Astrocyte (in vitro differentiated cells and primary cell): ENCODE data around the gene PRG3. TPM values are rescaled to one million over a fixed set of nuclear protein-coding genes. Genes with fewer than 3 reads are reported as not detected.

Experiments used
- DNase-seq: peaks from one replicate; pipeline ENCODE4 v3.0.0-alpha.2; 2010; ENCODE audit warnings: low read depth
- FAIRE-seq: peaks from 2 replicates; lab custom pipeline; 2011; peaks lifted over from hg19 to GRCh38; lab: Jason Lieb, UNC
- H2AFZ ChIP-seq: 2 replicates; pipeline ENCODE4 v1.6.0; 2012; ENCODE audit warnings: low read depth, low read length, inconsistent platforms
- H3K27ac ChIP-seq: 2 replicates; pipeline ENCODE4 v1.5.1; 2011; ENCODE audit warnings: low read depth, low read length, inconsistent platforms
- H3K27me3 ChIP-seq: 2 replicates; pipeline ENCODE4 v1.6.0; 2011; ENCODE audit warnings: low read length, inconsistent platforms; ENCODE audit not compliant: insufficient read depth
- H3K36me3 ChIP-seq: 2 replicates; pipeline ENCODE4 v1.5.1; 2011; ENCODE audit warnings: low read length, inconsistent platforms; ENCODE audit not compliant: insufficient read depth
- H3K4me1 ChIP-seq: 2 replicates; pipeline ENCODE4 v1.5.1; 2011; ENCODE audit warnings: low read length, inconsistent platforms; ENCODE audit not compliant: insufficient read depth
- H3K4me2 ChIP-seq: 2 replicates; pipeline ENCODE4 v1.6.0; 2012; ENCODE audit warnings: low read length, inconsistent platforms
- H3K4me3 ChIP-seq: 2 replicates; pipeline ENCODE4 v1.5.1; 2011; ENCODE audit warnings: low read depth, mild to moderate bottlenecking, low read length, inconsistent platforms; ENCODE audit not compliant: insufficient read depth
- H3K79me2 ChIP-seq: 2 replicates; pipeline ENCODE4 v1.6.0; 2012; ENCODE audit warnings: mild to moderate bottlenecking, low read length, inconsistent platforms; ENCODE audit not compliant: insufficient read depth
- H3K9ac ChIP-seq: 2 replicates; pipeline ENCODE4 v1.6.0; 2012; ENCODE audit warnings: mild to moderate bottlenecking, low read length, inconsistent platforms
- H3K9me3 ChIP-seq: 2 replicates; pipeline ENCODE4 v1.5.1; 2012; ENCODE audit warnings: low read depth, mild to moderate bottlenecking, low read length, inconsistent platforms; ENCODE audit not compliant: insufficient read depth
- H4K20me1 ChIP-seq: 2 replicates; pipeline ENCODE4 v1.6.0; 2012; ENCODE audit warnings: low read length, inconsistent platforms; ENCODE audit not compliant: insufficient read depth
- H3K27ac Mint-ChIP-seq: one replicate; pipeline ENCODE4 v1.8.0; 2021; ENCODE audit warnings: mild to moderate bottlenecking, mixed read lengths; ENCODE audit not compliant: unreplicated experiment
- H3K27me3 Mint-ChIP-seq: one replicate; pipeline ENCODE4 v1.8.0; 2021; ENCODE audit warnings: low read depth, mixed read lengths; ENCODE audit not compliant: unreplicated experiment
- H3K36me3 Mint-ChIP-seq: one replicate; pipeline ENCODE4 v1.8.0; 2021; ENCODE audit warnings: low read depth, mixed read lengths; ENCODE audit not compliant: unreplicated experiment
- H3K4me1 Mint-ChIP-seq: one replicate; pipeline ENCODE4 v1.8.0; 2021; ENCODE audit warnings: low read depth, mixed read lengths; ENCODE audit not compliant: unreplicated experiment
- H3K4me3 Mint-ChIP-seq: one replicate; pipeline ENCODE4 v1.8.0; 2021; ENCODE audit warnings: mild to moderate bottlenecking, moderate library complexity, mixed read lengths; ENCODE audit not compliant: unreplicated experiment
- H3K9me3 Mint-ChIP-seq: one replicate; pipeline ENCODE4 v1.8.0; 2021; ENCODE audit warnings: mild to moderate bottlenecking, mixed read lengths; ENCODE audit not compliant: unreplicated experiment
- CTCF ChIP-seq: IDR thresholded peaks from 2 replicates; pipeline ENCODE4 v1.5.1; 2011; ENCODE audit warnings: low read depth, mild to moderate bottlenecking, inconsistent platforms, low read length, moderate library complexity; ENCODE audit not compliant: insufficient read depth
- EZH2 ChIP-seq: IDR thresholded peaks from 2 replicates; pipeline ENCODE4 v1.6.1; 2012; ENCODE audit warnings: mild to moderate bottlenecking, low read length, inconsistent platforms; ENCODE audit not compliant: insufficient read depth
- total RNA-seq: library from RNA; stranded (reverse); gene quantifications from 2 replicates; pipeline ENCODE4 v1.2.1, GENCODE V29; 2021

PRG3 gene
- total RNA-seq, 1 donor from 2014 or later: not detected

DNA sequence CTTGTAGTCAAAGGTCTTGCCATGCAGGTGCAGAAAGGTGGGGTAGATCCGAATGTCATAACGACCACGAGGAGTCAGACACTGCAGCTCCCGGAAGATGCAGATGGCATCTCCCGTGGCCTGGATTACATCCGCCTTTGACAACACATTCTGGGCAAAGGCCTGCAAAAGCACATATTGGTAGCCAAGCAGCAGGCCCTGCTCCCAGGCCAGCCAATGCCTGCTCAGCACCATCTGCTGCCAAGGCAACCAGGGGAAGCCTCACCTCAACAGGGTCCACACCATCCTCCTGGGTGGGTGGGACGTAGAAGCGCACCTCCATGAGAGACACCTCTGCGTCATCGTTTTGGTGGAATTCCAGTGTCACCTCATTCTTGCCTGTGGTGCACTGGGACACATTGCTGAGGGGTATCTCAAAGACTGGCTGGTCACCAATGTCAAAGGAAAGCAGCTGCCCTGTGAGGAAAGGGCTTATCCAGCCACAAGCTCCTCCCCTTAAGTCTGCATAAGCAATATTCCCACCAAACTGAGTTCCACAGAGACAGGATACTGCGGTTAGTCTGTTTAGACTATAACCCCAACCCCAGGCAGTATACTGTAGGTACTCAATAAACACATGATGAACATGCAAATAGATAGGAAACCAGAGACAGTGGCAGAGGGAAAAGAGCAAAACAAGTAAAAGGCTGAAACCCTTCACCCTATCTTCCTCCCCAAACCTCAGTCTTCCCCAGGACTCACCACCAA is 48.1 kb downstream of the PRG3 start:
- no peaks in the 10 kb centered on the region for H3K9me3 ChIP-seq
- H2AFZ ChIP-seq: no peak overlapping the region
- H3K9ac ChIP-seq: no peak overlapping the region
- Mint-ChIP-seq H3K27ac (peak overlapping the region; percentile 47), H3K4me1 (peaks cover 7% of the 10 kb centered on the region), H3K4me3 (no peak overlapping the region), H3K27me3 (no peaks in the 10 kb centered on the region), H3K36me3 (peaks cover 25% of the 10 kb centered on the region), H3K9me3 (no peaks in the 10 kb centered on the region)
- no peaks in the 10 kb centered on the region for H3K27me3 ChIP-seq
- no peak for TF ChIP-seq CTCF
- no peak for TF ChIP-seq EZH2
- H3K36me3 ChIP-seq: peaks cover 50% of the 10 kb centered on the region
- DNase-seq: no peak
- peaks cover 15% of the 10 kb centered on the region for H3K4me1 ChIP-seq
- peaks cover 14% of the 10 kb centered on the region for H4K20me1 ChIP-seq
- H3K27ac ChIP-seq: no peak overlapping the region
- H3K79me2 ChIP-seq: peaks cover 50% of the 10 kb centered on the region
- peak overlapping the region; percentile 5 for H3K4me2 ChIP-seq
- H3K4me3 ChIP-seq: no peak overlapping the region
- FAIRE-seq: no peak

DNA sequence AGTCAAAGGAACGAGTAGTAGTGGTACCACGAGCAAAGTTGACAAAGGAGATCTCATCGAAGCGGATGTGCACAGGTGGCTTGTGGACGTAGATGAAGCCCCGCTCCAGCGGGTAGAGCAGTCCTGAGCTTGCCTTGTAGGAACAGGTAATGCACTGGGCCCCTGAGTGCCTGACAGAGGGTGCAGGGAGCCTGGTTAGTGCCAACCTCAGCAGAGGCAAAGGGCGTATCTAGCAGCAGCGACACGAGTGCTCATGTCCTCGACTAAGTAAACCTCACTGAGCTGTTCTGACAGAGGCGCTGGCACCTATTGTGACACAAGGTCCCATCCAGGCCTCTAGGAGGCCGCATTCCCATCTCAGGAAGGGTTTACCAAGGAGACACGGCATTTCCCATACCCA is 49.2 kb downstream of the PRG3 start:
- Histone ChIP-seq H3K36me3 (peaks cover 55% of the 10 kb centered on the region), H3K27ac (no peak overlapping the region), H3K4me3 (no peak overlapping the region), H3K4me2 (no peak overlapping the region), H2AFZ (no peak overlapping the region), H3K79me2 (peaks cover 50% of the 10 kb centered on the region), H4K20me1 (peaks cover 14% of the 10 kb centered on the region), H3K4me1 (peaks cover 15% of the 10 kb centered on the region), H3K9ac (no peak overlapping the region), H3K9me3 (no peaks in the 10 kb centered on the region), H3K27me3 (no peaks in the 10 kb centered on the region)
- Mint-ChIP-seq H3K9me3 (no peaks in the 10 kb centered on the region), H3K27me3 (no peaks in the 10 kb centered on the region), H3K4me3 (no peak overlapping the region), H3K27ac (no peak overlapping the region), H3K36me3 (peaks cover 32% of the 10 kb centered on the region), H3K4me1 (peaks cover 9% of the 10 kb centered on the region)
- DNase-seq: no peak
- TF ChIP-seq EZH2 (no peak), CTCF (no peak)
- FAIRE-seq: no peak

GRCh38 chr11:57330029-57330428 is 50.9 kb downstream of the PRG3 start:
- no peak for DNase-seq
- Histone ChIP-seq H3K79me2 (peaks cover 36% of the 10 kb centered on the region), H3K9me3 (no peaks in the 10 kb centered on the region), H4K20me1 (peaks cover 14% of the 10 kb centered on the region), H3K27ac (no peak overlapping the region), H3K36me3 (peaks cover 63% of the 10 kb centered on the region), H3K27me3 (no peaks in the 10 kb centered on the region), H3K4me2 (no peak overlapping the region), H3K9ac (no peak overlapping the region), H2AFZ (no peak overlapping the region), H3K4me1 (peaks cover 18% of the 10 kb centered on the region), H3K4me3 (no peak overlapping the region)
- no peak for FAIRE-seq
- no peaks in the 10 kb centered on the region for H3K9me3 Mint-ChIP-seq
- TF ChIP-seq EZH2 (no peak), CTCF (no peak)
- peak overlapping the region; percentile 31 for H3K27ac Mint-ChIP-seq
- peaks cover 18% of the 10 kb centered on the region for H3K4me1 Mint-ChIP-seq
- peaks cover 37% of the 10 kb centered on the region for H3K36me3 Mint-ChIP-seq
- no peak overlapping the region for H3K4me3 Mint-ChIP-seq
- H3K27me3 Mint-ChIP-seq: no peaks in the 10 kb centered on the region
